Activated CD4-positive, alpha-beta T cell treated with anti-CD3 and anti-CD28 coated beads, Interleukin-2, Interleukin-6, amounts not matched to agents 100 ng/mL and 50 ng/mL, durations not matched to agents 16 hours and 8 hours (primary cell): Measurements from ENCODE around the gene BTNL2.

Source experiments
- DNase-seq: peaks from one replicate; pipeline ENCODE4 v3.0.0-alpha.2; 2020

BTNL2 gene

DNA sequence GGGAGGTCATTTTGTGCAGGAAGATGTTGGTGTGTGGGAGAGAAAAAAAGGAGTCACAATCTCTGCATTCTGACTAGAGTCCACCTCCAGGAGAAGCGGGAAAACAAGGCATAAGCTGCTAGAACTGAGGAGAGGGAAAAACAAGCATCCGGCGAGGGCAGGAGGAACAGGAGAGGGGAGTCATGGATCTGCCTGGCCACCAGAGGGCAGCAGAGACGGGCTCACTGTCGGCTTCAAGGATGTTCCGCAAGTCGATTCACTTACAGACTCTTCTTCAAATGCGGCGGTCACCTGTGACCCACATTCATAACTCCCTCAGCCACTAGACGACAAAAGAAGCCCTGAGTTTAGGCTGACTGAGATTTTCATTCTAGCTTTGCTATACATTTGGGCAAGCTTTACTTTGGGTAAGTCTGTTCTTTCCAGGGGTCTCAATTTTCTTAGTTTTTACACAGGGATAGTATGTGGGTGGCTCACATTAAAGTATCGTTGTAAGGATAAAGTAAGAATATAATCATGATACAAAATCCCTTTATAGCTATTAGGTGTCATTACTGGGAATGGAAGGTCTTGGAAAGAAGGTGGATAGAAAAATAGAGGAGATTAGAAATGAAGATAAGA is 6.6 kb upstream of the BTNL2 start:
- DNase-seq: peak; percentile 86

DNA sequence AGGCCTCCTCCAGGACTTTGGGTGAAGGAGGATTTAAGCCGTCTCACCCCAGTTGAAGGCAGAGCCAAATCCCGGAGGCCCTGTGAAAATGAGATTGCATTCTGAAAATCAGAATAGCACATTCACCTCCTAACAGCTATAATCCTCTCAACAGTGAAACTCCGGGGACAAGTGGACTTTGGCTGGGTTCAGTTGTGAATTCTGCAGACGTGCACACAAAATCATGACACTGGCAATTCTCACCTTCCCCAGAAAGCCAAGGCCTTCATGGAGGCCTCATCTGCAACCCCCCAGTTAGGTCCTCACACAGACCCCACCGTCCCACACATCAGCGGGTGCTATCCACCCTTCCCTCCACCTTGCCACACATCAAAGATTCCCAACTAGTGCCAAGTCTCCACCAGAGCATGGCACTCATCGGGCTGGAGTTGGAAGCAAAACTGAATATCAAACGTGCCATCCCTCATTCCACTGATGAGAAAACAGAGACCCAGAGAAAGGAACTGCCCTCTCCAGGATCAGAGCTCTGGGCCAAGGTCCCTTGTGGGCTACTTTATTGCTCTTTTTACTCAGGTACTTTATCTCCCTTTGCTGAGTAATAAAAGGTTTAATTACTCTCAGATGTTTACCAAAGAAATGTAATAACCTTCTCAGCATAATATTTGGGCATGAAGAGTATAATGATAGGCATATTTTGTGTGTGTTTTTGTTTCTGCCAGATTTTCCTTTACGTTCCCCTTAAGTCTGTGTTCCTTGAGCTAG is 4.8 kb upstream of the BTNL2 start:
- no peak for DNase-seq

GRCh38 chr6:32410906-32411305 is 3.9 kb upstream of the BTNL2 start:
- no peak for DNase-seq

- DNase-seq: no peak
These were observed 784 bp downstream of the BTNL2 start for GRCh38 chr6:32406197-32406596.

DNA sequence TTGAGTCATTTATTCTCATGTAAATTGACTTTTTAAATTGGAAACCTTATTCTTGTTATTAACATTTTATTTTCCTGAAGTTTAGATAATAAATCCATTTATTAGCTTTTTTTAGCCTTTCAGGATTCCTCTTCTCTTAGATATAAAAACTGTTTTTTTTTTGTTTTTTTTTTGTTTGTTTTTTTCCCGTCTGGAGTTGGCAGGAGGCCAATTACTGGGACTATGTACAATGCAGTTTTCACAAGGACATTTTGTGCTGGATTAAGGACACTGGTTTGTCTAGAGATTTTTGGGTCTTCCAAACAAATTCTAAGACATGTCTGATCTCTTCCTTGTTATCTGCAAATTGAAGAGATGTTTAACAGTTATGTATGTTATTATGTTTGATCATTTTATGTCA is 1.3 kb downstream of the BTNL2 start:
- DNase-seq: no peak

DNA sequence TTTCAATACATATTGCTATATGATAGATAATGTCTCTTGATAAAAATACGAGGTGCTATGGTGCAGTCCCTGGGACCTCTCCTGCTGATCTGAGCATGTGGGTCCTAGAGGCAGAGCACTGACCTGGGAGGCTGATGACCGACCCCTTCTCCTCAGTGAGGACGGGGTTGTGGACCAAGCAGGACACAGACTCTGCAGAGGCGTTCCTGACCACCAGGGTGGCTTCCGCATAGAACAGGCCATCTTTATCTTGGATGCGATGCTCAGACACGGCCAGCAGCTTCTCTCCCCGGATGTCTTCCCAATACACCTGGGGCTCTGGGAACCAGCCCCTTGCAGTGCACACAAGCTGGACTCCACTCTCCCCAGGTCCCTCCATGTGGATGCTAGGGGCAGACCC is 4.2 kb downstream of the BTNL2 start:
- no peak for DNase-seq

DNA sequence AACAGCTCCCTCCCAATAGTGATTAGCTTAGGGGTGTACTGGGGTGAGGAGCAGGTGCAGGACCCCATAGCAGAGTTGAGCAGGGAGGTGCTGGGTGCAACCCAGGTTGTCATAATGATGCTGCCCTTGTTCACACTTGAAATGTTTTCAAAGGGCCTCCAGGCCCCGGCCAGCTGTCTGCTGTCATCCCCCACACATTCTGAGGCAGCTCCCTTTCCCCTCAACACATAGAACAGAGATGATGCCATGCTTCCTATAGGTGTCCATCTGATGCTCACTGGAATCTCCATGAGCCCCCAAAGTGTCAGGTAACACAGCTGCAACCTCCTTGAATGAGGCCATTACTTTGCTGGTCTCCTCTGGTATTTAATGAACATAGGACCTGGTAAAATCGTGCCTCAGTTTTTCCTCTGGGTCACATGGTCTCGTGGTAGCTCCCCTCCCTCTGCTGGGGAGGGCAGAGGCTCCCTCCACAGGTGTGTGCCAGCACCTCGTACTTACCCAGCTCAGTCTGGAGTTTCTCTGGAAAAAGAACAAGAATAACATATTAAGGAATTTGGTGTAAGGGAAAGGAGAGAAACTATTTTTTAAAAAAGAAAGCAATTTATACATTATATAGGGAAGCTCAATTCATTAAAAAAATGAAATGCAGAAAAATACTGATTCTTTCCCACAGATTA is 5.6 kb downstream of the BTNL2 start:
- DNase-seq: no peak

DNA sequence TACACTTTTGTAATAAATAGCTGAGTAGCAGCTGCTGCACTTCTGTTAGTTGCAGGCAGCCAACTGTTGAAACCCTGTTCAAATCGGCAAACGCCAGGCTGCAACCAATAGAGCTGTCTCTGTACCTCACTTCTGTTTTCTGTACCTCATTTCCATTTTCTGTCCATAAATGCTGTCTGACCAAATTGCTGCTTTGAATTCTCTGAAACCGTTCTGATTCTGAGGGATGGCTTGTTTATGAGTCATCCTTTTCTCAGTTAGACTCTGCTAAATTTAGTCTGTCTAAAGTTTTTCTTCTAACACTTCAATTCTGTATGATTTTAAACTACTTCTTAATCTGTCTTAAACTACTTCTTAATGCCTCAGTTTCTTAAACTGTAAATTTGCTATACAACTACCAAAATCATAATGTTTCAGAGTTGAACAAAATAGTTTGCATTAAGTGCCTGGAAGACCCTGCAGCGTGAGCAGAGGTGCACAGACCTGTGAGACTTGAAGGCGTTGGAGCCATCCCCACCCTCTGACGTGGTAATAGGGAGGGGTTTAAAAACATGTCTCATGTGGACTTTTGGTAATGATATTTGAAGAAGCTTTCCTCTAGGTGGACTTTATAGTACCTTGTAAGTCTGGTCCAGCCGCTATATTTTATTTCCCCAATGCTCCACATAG is 9.6 kb downstream of the BTNL2 start:
- DNase-seq: peak; percentile 43

- DNase-seq: no peak
These were observed 11.0 kb downstream of the BTNL2 start for GRCh38 chr6:32396028-32396427.

GRCh38 chr6:32393665-32394420 is 13.1 kb downstream of the BTNL2 start:
- no peak for DNase-seq

- no peak for DNase-seq
These were observed 15.5 kb downstream of the BTNL2 start for GRCh38 chr6:32391505-32391904.

DNA sequence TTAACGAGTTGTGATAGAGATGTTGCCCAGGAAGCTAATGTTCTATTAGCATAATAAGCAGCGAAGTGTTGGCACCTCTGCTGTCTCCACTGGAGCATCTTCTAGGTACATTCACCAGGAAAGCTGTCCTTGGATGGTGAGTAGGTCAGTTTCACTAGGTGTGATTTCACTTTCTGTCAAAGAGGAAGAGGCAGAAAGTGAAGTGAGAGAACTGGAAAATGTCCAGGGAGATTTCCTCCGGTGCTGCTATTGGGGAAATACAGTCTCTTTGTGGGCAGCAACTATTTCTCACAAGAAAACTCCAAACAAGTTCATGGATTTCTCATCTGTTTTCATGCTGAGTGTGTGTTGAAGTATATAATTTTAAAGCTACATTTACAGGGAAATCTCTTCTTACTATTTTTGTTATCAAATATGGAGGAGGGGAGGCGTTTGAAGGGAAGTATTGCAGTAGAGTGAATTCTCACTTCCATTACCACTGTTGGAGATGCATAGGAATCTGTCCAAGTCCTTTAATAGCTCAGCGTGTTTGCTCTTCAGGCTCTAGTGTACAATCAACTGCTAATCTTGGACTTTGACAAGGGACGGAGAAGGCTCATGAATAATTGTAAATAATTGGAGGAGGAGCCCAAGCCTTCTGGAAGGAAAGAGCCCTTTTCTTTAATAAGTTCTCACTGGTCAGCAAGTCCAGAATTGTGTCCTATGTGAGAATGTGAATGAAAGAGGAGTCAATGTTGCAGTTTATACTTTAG is 19.2 kb downstream of the BTNL2 start:
- DNase-seq: no peak

GRCh38 chr6:32386040-32386439 is 20.9 kb downstream of the BTNL2 start:
- DNase-seq: no peak

DNA sequence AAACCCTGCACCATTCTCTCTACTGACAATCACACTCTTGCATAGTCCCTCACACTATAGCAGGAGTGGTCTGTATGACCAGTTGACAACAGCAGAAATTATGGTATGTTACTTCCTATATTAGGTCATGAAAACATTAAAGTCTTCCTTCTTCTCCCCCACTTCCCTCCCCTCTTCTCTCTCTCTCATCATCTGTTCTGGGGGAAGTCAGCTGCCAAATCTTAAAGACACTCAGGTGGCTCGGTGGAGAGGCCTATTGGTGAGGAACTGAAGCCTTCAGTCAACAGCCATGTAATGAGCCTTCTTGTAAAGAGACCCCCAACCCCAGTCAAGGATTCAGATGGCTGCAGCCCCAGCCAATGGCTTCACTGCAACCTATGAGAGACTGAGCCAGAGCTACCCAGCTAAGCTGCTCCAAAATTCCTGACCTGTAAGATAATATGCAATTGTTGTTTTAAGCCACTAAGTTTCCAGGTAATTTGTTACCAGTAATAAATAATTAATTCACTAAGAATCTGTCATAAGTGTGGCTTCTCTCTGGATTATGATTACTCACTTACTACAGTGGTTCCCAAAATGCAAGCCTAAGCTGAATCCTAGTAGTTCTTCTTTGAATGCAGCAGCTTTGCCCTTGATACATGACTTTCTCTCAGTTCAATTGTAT is 24.1 kb downstream of the BTNL2 start:
- DNase-seq: no peak

DNA sequence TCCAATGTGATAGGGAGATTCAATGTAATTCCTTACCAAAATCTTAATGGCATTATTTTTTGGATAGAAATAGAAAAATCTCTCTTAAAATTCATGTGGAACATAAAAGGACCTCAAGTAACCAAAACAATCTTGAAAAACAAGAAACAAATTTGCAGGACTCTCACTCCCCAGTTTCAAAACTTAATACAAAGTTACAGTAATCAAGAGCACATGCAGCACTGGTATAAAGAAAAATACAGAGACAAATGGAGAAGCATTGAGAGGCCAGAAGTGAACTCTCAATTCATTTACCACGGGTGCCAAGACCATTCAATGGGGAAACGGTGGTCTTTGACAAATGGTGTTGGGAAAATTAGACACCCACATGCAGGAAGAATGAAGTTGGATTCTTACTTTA is 27.4 kb downstream of the BTNL2 start:
- no peak for DNase-seq

DNA sequence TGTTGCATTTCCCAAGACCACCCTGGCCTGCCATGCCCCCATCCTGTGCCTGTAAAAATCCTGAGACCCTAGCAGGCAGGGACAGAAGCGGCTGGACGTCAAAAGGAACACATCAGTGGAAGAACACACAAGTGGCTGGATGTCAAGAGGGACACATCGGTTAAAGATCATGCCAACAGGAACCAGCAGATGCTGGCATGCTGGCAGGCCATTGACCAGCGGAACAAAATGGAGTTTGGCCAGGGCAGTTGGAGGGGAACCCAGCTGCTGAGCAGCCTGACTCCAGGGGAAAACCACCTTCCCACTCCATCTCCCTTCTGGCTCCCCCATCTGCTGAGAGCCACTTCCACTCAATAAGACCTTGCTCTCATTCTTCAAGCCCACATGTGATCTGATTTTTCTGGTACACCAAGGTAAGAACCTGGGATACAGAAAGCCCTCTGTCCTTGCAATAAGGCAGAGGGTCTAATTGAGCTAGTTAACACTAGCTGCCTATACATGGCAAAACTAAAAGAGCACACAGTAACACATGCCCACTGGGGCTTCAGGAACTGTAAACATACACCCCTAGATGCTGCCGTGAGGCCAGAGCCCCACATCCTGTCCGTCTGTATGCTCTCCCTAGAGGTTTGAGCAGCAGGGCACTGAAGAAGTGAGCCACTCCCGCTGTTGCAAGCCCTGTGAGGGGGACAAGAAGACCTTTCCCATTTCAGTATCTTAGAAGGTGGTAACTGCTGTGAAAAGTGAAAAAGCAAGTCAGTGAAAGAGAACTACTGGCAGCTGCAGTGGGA is 31.0 kb downstream of the BTNL2 start:
- no peak for DNase-seq

DNA sequence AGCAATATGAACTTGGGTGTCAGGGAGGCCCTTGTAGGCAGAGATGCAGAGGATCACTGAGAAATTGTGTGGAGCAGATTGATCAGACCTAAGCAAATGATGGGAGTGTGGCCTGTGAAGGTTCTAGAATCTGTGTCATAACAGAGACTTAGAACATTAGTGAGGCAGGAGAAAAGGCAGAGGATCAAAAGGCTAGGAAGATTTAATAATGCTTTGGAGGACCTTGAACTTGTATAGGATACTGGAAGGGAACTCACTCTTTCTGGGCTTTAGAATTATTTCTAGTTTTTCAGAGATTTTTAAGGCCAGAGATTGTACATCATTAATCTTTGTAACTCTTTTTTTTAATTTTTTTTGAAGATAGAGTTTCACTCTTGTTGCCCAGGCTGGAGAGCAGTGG is 35.2 kb downstream of the BTNL2 start, which contains the start of gene TSBP1:
TSBP1 (minus strand) TSS at position 101 of the 400 bp plus-strand sequence. CDS start 197 bp downstream, outside the sequence.
- DNase-seq: no peak

- no peak for DNase-seq
These were observed 35.8 kb downstream of the BTNL2 start for GRCh38 chr6:32371229-32371628.

DNA sequence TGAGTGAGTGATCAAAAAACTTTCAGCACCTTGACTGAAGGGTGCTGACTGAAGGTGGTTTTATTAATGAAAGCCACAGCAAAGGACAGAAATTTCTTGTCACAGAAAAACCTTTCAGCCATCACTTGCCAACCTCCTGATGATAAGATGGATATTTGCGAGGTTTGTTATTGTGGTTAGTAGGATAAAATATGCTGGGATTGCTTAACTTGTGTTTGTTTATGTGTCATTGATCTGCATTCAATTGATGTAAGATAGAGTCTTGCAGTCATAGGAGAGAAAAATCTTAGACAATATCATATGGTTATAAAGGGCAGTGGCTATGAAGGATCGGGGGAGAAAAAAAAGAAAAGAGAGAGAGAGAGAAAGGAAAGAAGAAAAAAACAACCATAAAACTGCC is 36.5 kb downstream of the BTNL2 start:
- DNase-seq: no peak

DNA sequence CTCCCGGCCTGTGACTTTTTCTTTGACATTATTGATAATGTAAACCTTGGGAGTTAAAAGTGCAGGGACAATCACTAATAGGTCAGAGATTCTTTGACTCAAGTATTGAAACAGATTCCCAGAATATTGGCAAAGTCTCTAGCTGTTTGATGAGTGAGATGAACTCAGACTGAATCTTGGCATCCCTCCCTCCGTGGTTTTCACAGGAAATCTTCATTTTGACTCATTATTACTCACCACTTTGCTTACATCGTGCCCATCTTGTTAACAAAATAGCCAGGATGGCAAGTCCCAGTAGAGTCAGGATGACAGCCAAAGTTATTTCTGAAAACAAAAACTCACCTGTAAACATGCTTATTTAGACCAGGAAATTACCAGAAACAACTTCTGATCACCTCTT is 37.3 kb downstream of the BTNL2 start:
- peak; percentile 50 for DNase-seq

DNA sequence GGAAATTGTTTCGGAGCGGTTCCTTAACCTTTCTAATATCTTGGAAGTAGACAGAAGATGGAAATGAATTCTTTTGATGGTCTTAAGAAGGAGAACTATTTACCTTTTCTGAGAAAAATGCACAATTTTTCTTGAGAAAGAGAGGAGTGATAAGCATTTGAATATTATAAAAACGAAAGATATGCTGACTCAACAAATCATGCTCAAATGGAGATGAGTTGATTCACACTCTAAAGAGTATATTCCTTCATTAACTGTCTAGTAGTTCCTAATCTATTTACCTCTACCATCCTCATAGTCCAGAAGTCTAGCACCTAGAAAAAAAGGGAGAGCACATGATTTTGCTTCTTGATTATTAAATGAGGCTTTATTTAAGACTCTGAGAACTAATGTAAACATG is 39.3 kb downstream of the BTNL2 start:
- no peak for DNase-seq
